ENCODE results near the gene OR8G1. TPM values are rescaled to one million over a fixed set of nuclear protein-coding genes. Genes with fewer than 3 reads are reported as not detected.

OR8G1 gene
- polyA plus RNA-seq, 1 donor (not counting 4 experiments of a cell fraction or from before 2014, with no cell fraction given) = not detected

DNA sequence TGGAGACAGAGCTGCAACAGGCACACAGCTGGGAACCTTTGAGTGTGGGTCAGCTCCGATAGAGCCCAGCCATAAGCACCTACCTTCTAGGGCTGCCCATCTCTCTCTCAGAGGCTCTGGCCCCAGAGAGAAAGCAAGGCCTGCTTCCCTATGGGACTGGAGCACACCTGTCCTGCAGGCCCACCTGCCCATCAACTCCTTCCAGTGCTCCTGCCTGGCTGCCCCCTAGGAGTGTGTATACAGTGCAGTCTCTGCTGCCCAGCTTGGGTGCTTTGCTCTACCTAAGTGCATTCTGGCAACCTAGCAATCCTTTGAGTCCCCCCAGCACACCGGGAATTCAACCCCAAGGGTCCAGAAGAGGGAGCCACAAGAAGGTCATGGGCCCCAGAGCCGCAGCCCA, 36.3 kb downstream of the OR8G1 start:
- FAIRE-seq (no peak), DNase-seq (ENCODE audit: low read depth, low spot score) (no peak)
- TF ChIP-seq, protein P1, sequence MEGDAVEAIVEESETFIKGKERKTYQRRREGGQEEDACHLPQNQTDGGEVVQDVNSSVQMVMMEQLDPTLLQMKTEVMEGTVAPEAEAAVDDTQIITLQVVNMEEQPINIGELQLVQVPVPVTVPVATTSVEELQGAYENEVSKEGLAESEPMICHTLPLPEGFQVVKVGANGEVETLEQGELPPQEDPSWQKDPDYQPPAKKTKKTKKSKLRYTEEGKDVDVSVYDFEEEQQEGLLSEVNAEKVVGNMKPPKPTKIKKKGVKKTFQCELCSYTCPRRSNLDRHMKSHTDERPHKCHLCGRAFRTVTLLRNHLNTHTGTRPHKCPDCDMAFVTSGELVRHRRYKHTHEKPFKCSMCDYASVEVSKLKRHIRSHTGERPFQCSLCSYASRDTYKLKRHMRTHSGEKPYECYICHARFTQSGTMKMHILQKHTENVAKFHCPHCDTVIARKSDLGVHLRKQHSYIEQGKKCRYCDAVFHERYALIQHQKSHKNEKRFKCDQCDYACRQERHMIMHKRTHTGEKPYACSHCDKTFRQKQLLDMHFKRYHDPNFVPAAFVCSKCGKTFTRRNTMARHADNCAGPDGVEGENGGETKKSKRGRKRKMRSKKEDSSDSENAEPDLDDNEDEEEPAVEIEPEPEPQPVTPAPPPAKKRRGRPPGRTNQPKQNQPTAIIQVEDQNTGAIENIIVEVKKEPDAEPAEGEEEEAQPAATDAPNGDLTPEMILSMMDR (optimal IDR thresholded peaks at IDR 0.05 in 1 of 3, IDR thresholded peaks at IDR 0.05 in 1 of 3, conservative IDR thresholded peaks at IDR 0.05 in 1 of 3; ENCODE audit: extremely low read depth in 1 of 3, insufficient read depth in 2 of 3, low read length in 3 of 3) = no peak
- no peak for TF ChIP-seq EZH2 (IDR thresholded peaks at IDR 0.05; ENCODE audit: low read length)
- Histone ChIP-seq H3K4me2 (ENCODE audit: control insufficient read depth, extremely low read depth, insufficient read depth, low read depth, low read length) (no peak overlapping the region), H3K27me3 (ENCODE audit: control insufficient read depth, extremely low read depth, insufficient read depth, low read length) (no peaks in the 10 kb centered on the region), H3K4me1 (ENCODE audit: control insufficient read depth, extremely low read depth, insufficient read depth, low read length) (no peaks in the 10 kb centered on the region), H2AFZ (ENCODE audit: control insufficient read depth, low read length) (no peak overlapping the region), H4K20me1 (ENCODE audit: control insufficient read depth, extremely low read depth, insufficient read depth, low read length) (no peaks in the 10 kb centered on the region), H3K9me3 (ENCODE audit: control insufficient read depth, low read depth, low read length) (no peaks in the 10 kb centered on the region), H3K4me3 (ENCODE audit: control insufficient read depth in 2 of 3, extremely low read depth in 1 of 3, insufficient read depth in 2 of 3, low read depth in 1 of 3, low read length in 3 of 3) (no peak overlapping the region), H3K9ac (ENCODE audit: control insufficient read depth, extremely low read depth, insufficient read depth, low read length) (no peak overlapping the region), H3K79me2 (ENCODE audit: control insufficient read depth, insufficient read depth, low read length) (no peaks in the 10 kb centered on the region), H3K36me3 (ENCODE audit: control insufficient read depth in 2 of 2, extremely low read depth in 1 of 2, insufficient read depth in 2 of 2, low read length in 2 of 2) (no peaks in the 10 kb centered on the region), H3K27ac (ENCODE audit: control insufficient read depth, insufficient read depth, low read length) (no peak overlapping the region), H3K9me1 (ENCODE audit: control insufficient read depth, extremely low read depth, insufficient read depth, low read length) (no peaks in the 10 kb centered on the region)
- dilution Hi-C loops (cut with MboI; ENCODE audit: extremely low pct_ligation_motif_present, low sequenced_read_pairs) = no loop called here

DNA sequence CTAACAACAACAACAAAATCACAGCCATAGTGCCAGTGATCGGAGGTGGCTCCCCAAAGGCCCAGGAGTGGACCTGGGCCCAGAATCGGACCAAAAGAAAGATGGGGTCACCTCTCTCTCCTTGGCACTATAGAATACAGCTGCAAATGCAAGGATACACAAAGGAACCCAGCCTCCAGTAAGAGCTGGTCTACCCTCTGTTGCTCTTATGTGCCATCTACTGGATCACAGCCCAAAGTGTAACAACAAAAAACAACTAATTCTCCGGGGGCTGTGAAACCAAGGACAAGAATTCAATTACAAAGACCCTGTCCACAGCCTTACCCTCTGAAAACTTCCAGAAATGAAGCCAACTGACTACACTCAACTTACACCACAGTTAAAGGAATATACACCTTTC, 36.9 kb downstream of the OR8G1 start:
- Histone ChIP-seq H3K9ac (ENCODE audit: control insufficient read depth, extremely low read depth, insufficient read depth, low read length) (no peak overlapping the region), H3K27me3 (ENCODE audit: control insufficient read depth, extremely low read depth, insufficient read depth, low read length) (no peaks in the 10 kb centered on the region), H3K4me2 (ENCODE audit: control insufficient read depth, extremely low read depth, insufficient read depth, low read depth, low read length) (no peak overlapping the region), H4K20me1 (ENCODE audit: control insufficient read depth, extremely low read depth, insufficient read depth, low read length) (no peaks in the 10 kb centered on the region), H3K27ac (ENCODE audit: control insufficient read depth, insufficient read depth, low read length) (no peak overlapping the region), H3K36me3 (ENCODE audit: control insufficient read depth in 2 of 2, extremely low read depth in 1 of 2, insufficient read depth in 2 of 2, low read length in 2 of 2) (no peaks in the 10 kb centered on the region), H3K9me3 (ENCODE audit: control insufficient read depth, low read depth, low read length) (no peaks in the 10 kb centered on the region), H3K9me1 (ENCODE audit: control insufficient read depth, extremely low read depth, insufficient read depth, low read length) (no peaks in the 10 kb centered on the region), H3K79me2 (ENCODE audit: control insufficient read depth, insufficient read depth, low read length) (no peaks in the 10 kb centered on the region), H3K4me1 (ENCODE audit: control insufficient read depth, extremely low read depth, insufficient read depth, low read length) (no peaks in the 10 kb centered on the region), H2AFZ (ENCODE audit: control insufficient read depth, low read length) (no peak overlapping the region), H3K4me3 (ENCODE audit: control insufficient read depth in 2 of 3, extremely low read depth in 1 of 3, insufficient read depth in 2 of 3, low read depth in 1 of 3, low read length in 3 of 3) (no peak overlapping the region)
- TF ChIP-seq, protein P1 (optimal IDR thresholded peaks at IDR 0.05 in 1 of 3, IDR thresholded peaks at IDR 0.05 in 1 of 3, conservative IDR thresholded peaks at IDR 0.05 in 1 of 3; ENCODE audit: extremely low read depth in 1 of 3, insufficient read depth in 2 of 3, low read length in 3 of 3) = peak in 2 of 3 experiments; percentile 35 to 40
- TF ChIP-seq EZH2 (IDR thresholded peaks at IDR 0.05; ENCODE audit: low read length) = no peak
- DNase-seq (ENCODE audit: low read depth, low spot score) (no peak), FAIRE-seq (no peak)
- dilution Hi-C loops (cut with MboI; ENCODE audit: extremely low pct_ligation_motif_present, low sequenced_read_pairs) = no loop called here

Data from keratinocyte (primary cell).